Measurements from ENCODE around the gene GM2A.

DNA sequence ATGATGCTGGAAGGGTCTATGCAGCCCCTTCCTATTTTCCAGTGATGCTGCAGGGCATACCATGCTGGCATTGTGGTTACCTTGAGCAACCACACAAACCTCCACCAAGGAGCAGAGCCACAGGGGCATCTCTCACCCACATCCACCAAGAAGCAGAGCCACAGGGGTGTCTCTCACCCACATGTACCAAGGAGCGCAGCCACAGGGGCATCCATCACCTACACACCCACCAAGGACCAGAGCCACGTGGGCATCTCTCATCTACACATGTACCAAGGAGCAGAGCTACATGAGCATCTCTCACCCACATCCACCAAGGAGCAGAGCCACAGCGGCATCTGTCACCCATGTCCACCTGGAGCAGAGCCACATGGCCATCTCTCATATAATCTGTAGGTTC lies 8.8 kb upstream of the GM2A start:
- TF ChIP-seq, protein P1, sequence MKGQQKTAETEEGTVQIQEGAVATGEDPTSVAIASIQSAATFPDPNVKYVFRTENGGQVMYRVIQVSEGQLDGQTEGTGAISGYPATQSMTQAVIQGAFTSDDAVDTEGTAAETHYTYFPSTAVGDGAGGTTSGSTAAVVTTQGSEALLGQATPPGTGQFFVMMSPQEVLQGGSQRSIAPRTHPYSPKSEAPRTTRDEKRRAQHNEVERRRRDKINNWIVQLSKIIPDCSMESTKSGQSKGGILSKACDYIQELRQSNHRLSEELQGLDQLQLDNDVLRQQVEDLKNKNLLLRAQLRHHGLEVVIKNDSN (IDR thresholded peaks at IDR 0.05; ENCODE audit: borderline replicate concordance, low read depth), result no peak
- TF ChIP-seq SIN3A (IDR thresholded peaks at IDR 0.05; ENCODE audit: borderline replicate concordance, low read depth, low read length) (no peak), EP300 (IDR thresholded peaks at IDR 0.05; ENCODE audit: borderline replicate concordance in 1 of 2, low read depth in 1 of 2, low read length in 1 of 2) (no peak), RAD21 (IDR thresholded peaks at IDR 0.05; ENCODE audit: low read length) (no peak), EZH2phosphoT487 (IDR thresholded peaks at IDR 0.05; ENCODE audit: borderline replicate concordance, low read depth) (no peak), FOXJ3 (CRISPR knock-in tag; IDR thresholded peaks at IDR 0.05) (no peak), JUND (IDR thresholded peaks at IDR 0.05) (no peak), RCOR1 (IDR thresholded peaks at IDR 0.05; ENCODE audit: low read length) (no peak), CHD2 (IDR thresholded peaks at IDR 0.05; ENCODE audit: low read length, partially characterized antibody) (no peak), RFX5 (IDR thresholded peaks at IDR 0.05; ENCODE audit: low read length) (no peak), FOXM1 (IDR thresholded peaks at IDR 0.05; ENCODE audit: low read depth) (no peak)
- TF ChIP-seq, protein P2, sequence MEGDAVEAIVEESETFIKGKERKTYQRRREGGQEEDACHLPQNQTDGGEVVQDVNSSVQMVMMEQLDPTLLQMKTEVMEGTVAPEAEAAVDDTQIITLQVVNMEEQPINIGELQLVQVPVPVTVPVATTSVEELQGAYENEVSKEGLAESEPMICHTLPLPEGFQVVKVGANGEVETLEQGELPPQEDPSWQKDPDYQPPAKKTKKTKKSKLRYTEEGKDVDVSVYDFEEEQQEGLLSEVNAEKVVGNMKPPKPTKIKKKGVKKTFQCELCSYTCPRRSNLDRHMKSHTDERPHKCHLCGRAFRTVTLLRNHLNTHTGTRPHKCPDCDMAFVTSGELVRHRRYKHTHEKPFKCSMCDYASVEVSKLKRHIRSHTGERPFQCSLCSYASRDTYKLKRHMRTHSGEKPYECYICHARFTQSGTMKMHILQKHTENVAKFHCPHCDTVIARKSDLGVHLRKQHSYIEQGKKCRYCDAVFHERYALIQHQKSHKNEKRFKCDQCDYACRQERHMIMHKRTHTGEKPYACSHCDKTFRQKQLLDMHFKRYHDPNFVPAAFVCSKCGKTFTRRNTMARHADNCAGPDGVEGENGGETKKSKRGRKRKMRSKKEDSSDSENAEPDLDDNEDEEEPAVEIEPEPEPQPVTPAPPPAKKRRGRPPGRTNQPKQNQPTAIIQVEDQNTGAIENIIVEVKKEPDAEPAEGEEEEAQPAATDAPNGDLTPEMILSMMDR (IDR thresholded peaks at IDR 0.05), result no peak

Measured in SK-N-SH (cell line).